ENCODE measurements around the gene MT3. TPM values are rescaled to one million over a fixed set of nuclear protein-coding genes. Genes with fewer than 3 reads are reported as not detected.

MT3 gene
- total RNA-seq, result 1 to 10 TPM; 1.8 to 3.1 TPM
- 10 to 100 TPM in 2 of 3 donors, 1 to 10 TPM in 1; 8.6 to 19.9 (median 19.2) TPM for polyA plus RNA-seq
- 0 to 0.71 (median 0.12) reads per million in 6 experiments for total RNA-seq

DNA sequence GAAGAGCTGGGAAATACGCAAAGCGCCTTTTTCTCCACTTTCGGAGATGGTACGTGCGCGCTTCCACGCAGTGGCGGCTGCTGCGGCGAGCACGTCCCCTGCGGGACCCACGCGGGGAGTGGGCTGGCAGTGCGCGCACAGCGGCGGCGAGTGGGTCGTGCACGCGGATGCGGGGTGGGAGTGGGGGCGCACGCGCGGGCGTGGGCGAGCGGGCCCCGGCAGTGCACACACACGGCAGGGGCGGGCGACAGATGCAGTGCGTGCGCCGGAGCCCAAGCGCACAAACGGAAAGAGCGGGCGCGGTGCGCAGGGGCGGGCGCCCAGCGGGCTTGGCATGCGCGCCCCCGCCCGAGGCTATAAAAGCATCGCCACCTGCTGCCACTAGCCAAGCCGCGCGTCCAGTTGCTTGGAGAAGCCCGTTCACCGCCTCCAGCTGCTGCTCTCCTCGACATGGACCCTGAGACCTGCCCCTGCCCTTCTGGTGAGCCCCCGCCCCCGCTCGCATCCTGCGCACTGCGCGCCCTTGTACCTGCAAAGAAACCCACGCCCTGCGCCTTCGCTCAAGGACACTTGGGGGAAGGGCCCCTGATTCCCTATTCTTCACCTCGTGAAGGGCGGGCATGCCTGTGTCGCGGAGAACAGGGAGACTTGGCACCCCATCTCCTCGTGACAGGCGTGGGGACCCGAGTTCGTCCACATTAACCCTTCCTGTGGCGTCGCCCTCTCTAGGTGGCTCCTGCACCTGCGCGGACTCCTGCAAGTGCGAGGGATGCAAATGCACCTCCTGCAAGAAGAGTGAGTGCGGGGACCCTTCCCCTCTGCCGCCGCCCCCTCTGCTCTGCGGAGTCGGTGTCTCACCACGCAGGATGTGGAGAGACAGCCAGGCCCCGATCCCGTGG lies at the start of gene MT3:
MT3 (plus strand) TSS at position 388 of the 899 bp plus-strand sequence; CDS start at position 451, 63 bp downstream.
- ATAC-seq (peak; percentile 91 to 95), DNase-seq (peak; percentile 19 to 70 (median 38))
- Mint-ChIP-seq H3K27me3 (peaks cover 0 to 14% (median 2%) of the 10 kb centered on the region in 5 donors), H3K4me3 (peak within 1 kb of the TSS; percentile 80 to 94 (median 90)), H3K4me1 (peaks cover 8 to 15% (median 11%) of the 10 kb centered on the region in 4 donors), H3K27ac (peak within 1 kb of the TSS in 8 of 10 donors; percentile 24 to 86 (median 64)), H3K9me3 (no peaks in the 10 kb centered on the region), H3K36me3 (peaks cover 0 to 2% (median 0%) of the 10 kb centered on the region in 3 donors)
- POLR2A ChIA-PET, result interaction anchor here (0.6 to 1.8 kb wide), 5 partner anchors 11 to 31 kb away, joined by 3 to 5 read pairs (median 3); partner anchors contain the start of gene MT2A

DNA sequence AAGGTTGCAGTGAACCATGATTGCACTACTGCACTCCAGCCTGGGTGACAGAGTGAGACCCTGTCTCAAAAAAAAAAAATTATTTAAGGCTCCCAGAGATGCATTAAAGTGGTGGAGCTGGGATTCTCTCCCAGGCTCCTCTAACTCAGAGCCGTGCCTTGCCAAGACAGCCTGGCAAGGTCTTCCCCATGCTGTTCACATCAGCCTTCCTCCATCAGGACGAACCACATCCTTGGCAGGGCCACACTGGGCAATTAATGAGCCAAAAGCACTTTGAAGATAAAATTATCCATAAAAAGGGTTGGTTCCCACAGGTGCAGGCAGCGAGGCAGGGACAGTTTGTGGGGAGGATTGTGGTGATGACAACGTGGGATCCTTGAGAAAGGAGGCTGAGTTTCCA lies 49.7 kb upstream of the MT3 start:
- Mint-ChIP-seq H3K4me1 (no peaks in the 10 kb centered on the region), H3K36me3 (no peaks in the 10 kb centered on the region), H3K9me3 (peaks cover 0 to 2% (median 0%) of the 10 kb centered on the region in 9 donors), H3K27me3 (peaks cover 10 to 27% (median 12%) of the 10 kb centered on the region in 5 donors), H3K27ac (no peak overlapping the region), H3K4me3 (no peak overlapping the region)
- DNase-seq (no peak), ATAC-seq (no peak)
- POLR2A ChIA-PET, result no interaction called here

DNA sequence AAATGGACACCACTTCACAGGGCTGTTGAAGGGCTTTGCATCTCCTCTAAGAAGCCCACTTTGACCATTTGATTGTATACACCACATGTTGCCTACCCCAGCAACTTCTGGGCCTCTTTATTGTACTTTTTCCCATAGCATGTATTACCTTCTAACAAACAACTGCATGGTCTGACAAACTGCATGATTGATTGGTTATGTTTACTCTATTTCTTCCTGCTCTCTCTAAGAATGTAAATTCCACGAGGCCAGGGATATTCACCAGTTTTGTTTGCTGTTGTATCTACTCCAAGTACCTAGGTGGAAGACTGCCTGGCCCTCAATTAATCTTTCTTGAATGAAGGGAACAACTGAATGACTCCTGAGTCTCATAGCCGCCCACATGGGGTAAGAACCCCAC lies 47.3 kb upstream of the MT3 start:
- Mint-ChIP-seq H3K4me1 (peaks cover 0 to 4% (median 2%) of the 10 kb centered on the region in 4 donors), H3K36me3 (no peaks in the 10 kb centered on the region), H3K9me3 (peaks cover 0 to 2% (median 0%) of the 10 kb centered on the region in 9 donors), H3K4me3 (no peak overlapping the region), H3K27me3 (peaks cover 2 to 27% (median 7%) of the 10 kb centered on the region in 5 donors), H3K27ac (no peak overlapping the region)
- POLR2A ChIA-PET, result no interaction called here
- DNase-seq (no peak), ATAC-seq (no peak)

DNA sequence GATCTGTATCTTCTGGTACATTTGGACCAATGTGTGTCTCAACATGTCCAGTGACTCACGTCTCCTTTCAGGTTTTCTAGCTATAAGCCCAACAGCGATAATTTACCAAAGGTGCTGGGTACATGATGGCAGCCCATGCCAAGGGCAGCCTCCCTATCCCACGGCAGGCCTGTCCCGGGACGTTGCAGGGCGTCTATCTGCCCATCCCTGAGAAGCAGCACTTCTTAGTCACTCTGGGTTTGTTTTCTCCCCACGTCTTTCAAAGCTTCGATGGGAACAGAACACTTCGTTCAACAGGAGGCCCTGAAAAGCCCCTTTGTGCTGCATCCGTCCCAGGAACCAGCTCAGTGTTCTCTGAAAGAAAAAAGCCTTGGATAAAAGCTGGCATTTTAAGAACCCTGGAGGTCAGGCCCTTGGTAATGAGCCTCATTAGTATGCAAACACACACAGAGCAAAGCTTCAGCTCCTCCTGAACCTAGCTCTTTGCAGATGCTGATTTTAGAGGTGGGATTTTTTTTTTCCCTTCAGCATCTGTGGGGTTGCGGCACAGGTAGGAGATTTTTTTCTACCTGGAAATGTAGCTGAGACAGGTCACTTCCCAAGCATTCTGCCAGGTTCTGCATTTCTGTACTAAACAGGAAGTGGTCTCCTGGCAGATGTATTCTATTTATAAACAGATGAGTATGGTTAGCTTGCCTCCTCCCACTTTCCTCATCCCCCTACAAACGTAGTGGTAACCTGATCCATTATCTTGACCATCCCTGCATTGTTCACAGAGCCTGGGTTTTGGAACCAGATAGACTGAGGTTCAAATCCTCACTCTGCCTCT lies 42.0 kb upstream of the MT3 start:
- POLR2A ChIA-PET, result interaction anchor here (0.6 to 0.8 kb wide), 2 partner anchors 54 to 114 kb away, joined by 3 read pairs; no protein-coding TSS in a partner anchor
- H3K27ac Mint-ChIP-seq, result peak overlapping the region in 6 of 10 donors; percentile 4 to 71 (median 46)
- no peaks in the 10 kb centered on the region for H3K9me3 Mint-ChIP-seq
- no peaks in the 10 kb centered on the region for H3K36me3 Mint-ChIP-seq
- H3K27me3 Mint-ChIP-seq, result peaks cover 0 to 6% (median 2%) of the 10 kb centered on the region in 5 donors
- peak overlapping the region in 2 of 10 donors; percentile 37 to 52 for H3K4me3 Mint-ChIP-seq
- DNase-seq (peak in 1 of 10 donors; percentile 16), ATAC-seq (peak in 1 of 2 donors; percentile 56)
- peaks cover 7 to 18% (median 17%) of the 10 kb centered on the region in 4 donors for H3K4me1 Mint-ChIP-seq

DNA sequence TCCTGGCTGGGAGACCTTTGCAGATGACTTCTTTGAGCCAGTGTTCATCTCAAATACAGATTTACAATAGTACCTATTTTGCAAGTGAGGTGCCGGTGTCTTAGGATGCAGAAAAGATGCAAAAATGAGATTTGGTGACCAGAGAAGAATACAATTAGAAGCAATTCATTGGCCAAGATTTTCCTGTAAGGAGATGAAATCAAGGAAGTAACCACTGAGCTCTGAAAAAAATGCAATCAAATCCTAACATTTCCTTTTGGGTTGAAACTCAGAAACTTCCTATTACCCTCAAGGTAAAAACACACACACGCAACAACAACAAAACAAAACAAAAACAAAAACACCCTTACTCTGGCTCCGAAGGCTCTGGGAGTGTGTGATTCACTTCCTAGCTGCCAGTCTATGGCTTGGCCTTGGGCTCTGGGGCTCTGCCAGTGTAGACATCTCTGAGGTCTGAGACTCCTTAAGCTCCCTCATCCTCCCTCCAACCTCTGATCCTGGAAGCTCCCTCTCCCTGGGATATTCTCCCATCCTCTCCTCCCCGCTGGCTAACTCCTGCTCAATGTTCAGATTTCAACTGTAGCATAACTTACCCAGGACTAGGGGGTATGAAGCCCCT lies 41.3 kb upstream of the MT3 start:
- Mint-ChIP-seq H3K36me3 (no peaks in the 10 kb centered on the region), H3K4me3 (peak overlapping the region in 2 of 10 donors; percentile 37 to 52), H3K4me1 (peaks cover 7 to 18% (median 17%) of the 10 kb centered on the region in 4 donors), H3K27ac (peak overlapping the region in 7 of 10 donors; percentile 4 to 68 (median 47)), H3K9me3 (no peaks in the 10 kb centered on the region), H3K27me3 (peaks cover 0 to 6% (median 2%) of the 10 kb centered on the region in 5 donors)
- DNase-seq (no peak), ATAC-seq (no peak)
- POLR2A ChIA-PET, result interaction anchor here (0.6 kb wide), 1 partner anchor 114 kb away, joined by 3 read pairs; no protein-coding TSS in a partner anchor

- Mint-ChIP-seq H3K27me3 (peaks cover 3 to 10% (median 9%) of the 10 kb centered on the region in 5 donors), H3K4me3 (no peak overlapping the region), H3K4me1 (peaks cover 7 to 18% (median 17%) of the 10 kb centered on the region in 4 donors), H3K27ac (no peak overlapping the region), H3K9me3 (no peaks in the 10 kb centered on the region), H3K36me3 (no peaks in the 10 kb centered on the region)
- POLR2A ChIA-PET, result no interaction called here
- ATAC-seq (no peak), DNase-seq (no peak)
Measured at GRCh38 chr16:56549161-56549560, 40.2 kb upstream of the MT3 start.

DNA sequence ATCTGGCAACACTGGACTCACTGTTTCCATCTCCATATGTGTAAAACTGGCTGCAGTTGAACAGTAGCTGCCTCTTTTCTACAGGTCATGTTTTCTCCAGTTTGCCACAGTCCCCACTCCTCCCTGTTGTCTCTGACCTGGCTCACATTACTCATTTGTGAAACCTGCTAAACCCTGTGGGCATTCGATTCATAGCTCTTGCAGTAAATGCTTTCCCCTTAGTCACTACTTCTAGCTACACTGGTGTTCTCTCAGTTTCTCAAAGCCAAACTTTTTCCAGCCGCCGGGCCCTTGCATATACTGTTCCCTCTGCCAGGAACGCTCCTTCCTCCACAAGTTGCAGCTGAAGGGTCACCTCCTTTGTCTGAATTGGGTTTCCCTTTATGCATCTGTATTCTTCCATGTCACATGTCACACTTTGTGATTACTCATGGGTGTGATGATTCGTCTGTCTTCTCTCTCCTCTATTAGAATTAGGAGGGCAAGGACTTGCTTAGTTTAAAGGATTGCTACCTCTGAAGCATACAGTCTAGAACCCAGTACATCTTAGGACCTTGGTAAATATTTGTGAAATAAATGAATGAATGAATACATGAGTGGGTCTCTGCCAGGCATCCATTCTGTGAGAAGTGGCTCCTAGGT lies 39.5 kb upstream of the MT3 start:
- DNase-seq (no peak), ATAC-seq (no peak)
- H3K9me3 Mint-ChIP-seq, result no peaks in the 10 kb centered on the region
- no peak overlapping the region for H3K27ac Mint-ChIP-seq
- no peaks in the 10 kb centered on the region for H3K36me3 Mint-ChIP-seq
- H3K27me3 Mint-ChIP-seq, result peaks cover 3 to 11% (median 9%) of the 10 kb centered on the region in 5 donors
- no peak overlapping the region for H3K4me3 Mint-ChIP-seq
- POLR2A ChIA-PET, result no interaction called here
- H3K4me1 Mint-ChIP-seq, result peaks cover 7 to 18% (median 17%) of the 10 kb centered on the region in 4 donors

DNA sequence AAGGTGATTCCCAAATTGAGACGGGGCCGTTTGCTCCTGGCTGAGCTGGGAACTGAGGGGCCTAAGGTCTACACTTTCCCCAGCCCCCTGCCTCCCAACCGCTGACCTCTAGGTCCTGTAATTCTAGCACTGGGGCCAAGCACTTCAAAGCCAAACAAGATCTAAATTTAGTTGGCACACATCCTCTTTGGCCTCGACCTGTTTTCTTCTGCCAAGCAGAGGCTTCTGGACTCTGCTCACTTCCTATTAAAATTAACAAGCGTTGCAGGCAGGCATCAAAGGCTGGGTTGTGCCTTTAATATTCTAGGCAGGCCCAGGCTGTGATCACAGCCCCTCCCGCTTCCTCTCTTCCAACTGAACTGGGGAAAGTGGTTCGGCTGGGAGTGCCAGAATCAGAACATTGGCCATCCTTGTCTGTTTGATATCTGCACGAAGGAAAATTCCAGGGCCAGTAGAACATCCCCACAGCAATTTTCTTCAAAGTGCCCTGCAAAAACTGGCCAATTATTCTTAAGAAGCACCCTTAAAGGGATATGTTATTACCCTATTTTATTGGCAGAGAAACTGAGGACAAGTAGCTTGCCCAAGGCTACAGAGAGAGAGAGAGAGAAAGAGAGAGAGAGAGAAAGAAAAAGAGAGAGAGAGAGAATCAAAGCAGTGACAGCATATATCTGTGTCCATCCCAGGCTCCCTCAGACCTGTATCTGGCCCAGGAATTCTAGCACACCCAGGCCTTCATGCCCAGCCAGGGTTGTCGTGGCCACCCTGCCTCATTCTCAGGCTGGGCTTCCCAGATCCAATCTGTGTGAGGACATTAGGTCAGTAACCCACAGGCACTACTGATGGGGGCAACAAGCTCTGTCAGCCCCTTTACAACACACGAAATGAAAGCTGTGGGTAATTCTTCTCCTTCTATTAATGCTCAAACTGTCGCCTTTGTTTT lies 37.3 kb upstream of the MT3 start:
- DNase-seq (no peak), ATAC-seq (no peak)
- H3K9me3 Mint-ChIP-seq, result no peaks in the 10 kb centered on the region
- POLR2A ChIA-PET, result no interaction called here
- peaks cover 7 to 15% (median 14%) of the 10 kb centered on the region in 4 donors for H3K4me1 Mint-ChIP-seq
- peak overlapping the region in 2 of 10 donors; percentile 33 to 37 for H3K27ac Mint-ChIP-seq
- peaks cover 6 to 13% (median 10%) of the 10 kb centered on the region in 5 donors for H3K27me3 Mint-ChIP-seq
- no peaks in the 10 kb centered on the region for H3K36me3 Mint-ChIP-seq
- no peak overlapping the region for H3K4me3 Mint-ChIP-seq

GRCh38 chr16:56554441-56554840 lies 34.9 kb upstream of the MT3 start:
- POLR2A ChIA-PET, result no interaction called here
- H3K27ac Mint-ChIP-seq, result no peak overlapping the region
- peaks cover 10 to 30% (median 13%) of the 10 kb centered on the region in 5 donors for H3K27me3 Mint-ChIP-seq
- H3K4me1 Mint-ChIP-seq, result no peaks in the 10 kb centered on the region
- DNase-seq (no peak), ATAC-seq (no peak)
- H3K4me3 Mint-ChIP-seq, result no peak overlapping the region
- H3K36me3 Mint-ChIP-seq, result no peaks in the 10 kb centered on the region
- H3K9me3 Mint-ChIP-seq, result no peaks in the 10 kb centered on the region

- no peak for ATAC-seq
- H3K27ac Mint-ChIP-seq, result peak overlapping the region in 2 of 10 donors; percentile 7 to 85
- POLR2A ChIA-PET, result interaction anchor here (1.1 kb wide), 1 partner anchor 31 kb away, joined by 3 read pairs; the partner anchor contains the start of gene MT3
- no peaks in the 10 kb centered on the region for H3K9me3 Mint-ChIP-seq
- H3K27me3 Mint-ChIP-seq, result peaks cover 11 to 49% (median 17%) of the 10 kb centered on the region in 5 donors
- no peaks in the 10 kb centered on the region for H3K36me3 Mint-ChIP-seq
- peaks cover 0 to 4% (median 0%) of the 10 kb centered on the region in 4 donors for H3K4me1 Mint-ChIP-seq
- no peak for DNase-seq
- no peak overlapping the region for H3K4me3 Mint-ChIP-seq
Measured at GRCh38 chr16:56558024-56558747, 31.1 kb upstream of the MT3 start.
